ENCODE results near the gene SSTR3. TPM values are rescaled to one million over a fixed set of nuclear protein-coding genes. Genes with fewer than 3 reads are reported as not detected.
"Not testable (repeated sequence)": the region's sequence is repeated elsewhere in the genome, so short reads cannot be mapped to it uniquely, and the experiment has no call there.

The SSTR3 gene
- total RNA-seq, 1 experiment from 2014 or later: not detected

GRCh38 chr22:37213218-37213855 lies 1.1 kb upstream of the SSTR3 start:
- no peak for DNase-seq (ENCODE audit: extremely low read depth, low read depth)

DNA sequence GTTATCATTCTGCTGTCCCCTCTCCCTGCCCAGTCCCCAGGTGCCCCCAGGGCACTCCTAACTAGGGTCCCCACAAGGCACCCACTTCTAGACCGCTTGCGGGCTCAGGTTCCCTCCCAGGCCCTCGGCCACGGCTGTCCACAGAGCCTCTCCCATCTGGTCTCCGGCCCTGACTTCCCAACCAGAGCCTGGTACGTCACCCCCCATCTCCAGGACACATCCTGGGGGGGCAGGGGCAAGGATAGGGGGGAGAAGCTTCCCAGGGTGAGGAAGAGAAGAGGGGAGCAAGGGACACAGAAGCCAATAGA lies 457 bp downstream of the SSTR3 start:
- DNase-seq (ENCODE audit: extremely low read depth, low read depth): no peak

GRCh38 chr22:37211075-37211865 lies 1.0 kb downstream of the SSTR3 start:
- DNase-seq (ENCODE audit: extremely low read depth, low read depth): no peak

- DNase-seq (ENCODE audit: extremely low read depth, low read depth): no peak
These were observed 2.1 kb downstream of the SSTR3 start for GRCh38 chr22:37210041-37210803.

- no peak for DNase-seq (ENCODE audit: extremely low read depth, low read depth)
These were observed 3.0 kb downstream of the SSTR3 start for GRCh38 chr22:37209140-37209845.

DNA sequence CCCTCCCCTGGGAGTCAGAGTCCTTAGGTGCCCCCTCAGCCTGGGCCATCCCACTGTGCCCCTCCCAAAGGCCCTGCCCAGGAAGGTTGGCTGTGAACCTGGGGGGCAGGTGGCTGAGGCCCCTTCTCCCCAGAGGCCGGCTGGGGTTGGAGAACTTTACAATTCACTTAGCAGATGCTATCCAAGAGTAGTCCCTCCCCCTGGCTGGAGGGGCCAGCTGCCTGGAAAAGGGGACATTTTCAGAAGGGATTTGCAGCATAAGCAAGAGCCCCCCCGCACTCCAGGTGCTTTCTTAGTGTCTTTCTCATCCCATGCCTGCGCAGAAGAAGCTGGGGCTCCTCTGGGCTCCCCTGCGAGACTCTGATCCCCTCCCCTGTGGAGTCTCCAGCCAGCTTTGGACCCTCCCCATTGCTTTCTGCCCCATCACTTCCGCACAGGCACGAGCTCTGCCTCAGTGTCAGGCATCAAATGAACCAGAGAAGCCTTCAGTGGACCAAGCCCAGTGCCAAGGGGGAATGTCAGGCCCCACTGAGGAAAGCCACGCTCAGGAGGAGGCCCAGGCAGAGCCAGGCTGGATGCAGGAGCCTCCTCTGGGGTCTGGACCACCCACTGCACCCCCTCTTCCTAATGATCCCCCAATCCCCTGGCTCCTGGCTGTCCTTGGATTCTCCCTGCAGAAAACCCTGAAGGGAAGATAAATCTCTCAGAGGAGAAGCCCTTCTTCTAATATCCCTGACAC lies 3.7 kb downstream of the SSTR3 start:
- DNase-seq (ENCODE audit: extremely low read depth, low read depth): no peak

GRCh38 chr22:37207981-37208380 lies 4.3 kb downstream of the SSTR3 start:
- DNase-seq (ENCODE audit: extremely low read depth, low read depth): no peak

GRCh38 chr22:37206841-37207821 lies 5.1 kb downstream of the SSTR3 start:
- no peak for DNase-seq (ENCODE audit: extremely low read depth, low read depth)

GRCh38 chr22:37206118-37206840 lies 6.0 kb downstream of the SSTR3 start:
- no peak for DNase-seq (ENCODE audit: extremely low read depth, low read depth)

GRCh38 chr22:37205046-37205445 lies 7.2 kb downstream of the SSTR3 start:
- DNase-seq (ENCODE audit: extremely low read depth, low read depth): no peak

GRCh38 chr22:37204045-37204655 lies 8.1 kb downstream of the SSTR3 start:
- DNase-seq (ENCODE audit: extremely low read depth, low read depth): no peak

- no peak for DNase-seq (ENCODE audit: extremely low read depth, low read depth)
These were observed 8.8 kb downstream of the SSTR3 start for GRCh38 chr22:37203354-37204044.

GRCh38 chr22:37202716-37203115 lies 9.6 kb downstream of the SSTR3 start:
- DNase-seq (ENCODE audit: extremely low read depth, low read depth): no peak

- DNase-seq (ENCODE audit: extremely low read depth, low read depth): no peak
These were observed 10.2 kb downstream of the SSTR3 start for GRCh38 chr22:37202001-37202555.

GRCh38 chr22:37201443-37201820 lies 10.8 kb downstream of the SSTR3 start:
- DNase-seq (ENCODE audit: extremely low read depth, low read depth): not testable (repeated sequence)

- DNase-seq (ENCODE audit: extremely low read depth, low read depth): no peak
These were observed 12.5 kb downstream of the SSTR3 start for GRCh38 chr22:37199760-37200108.

GRCh38 chr22:37199103-37199759 lies 13.0 kb downstream of the SSTR3 start:
- DNase-seq (ENCODE audit: extremely low read depth, low read depth): peak; percentile 94

Data from NCI-H460 (cell line).